Activated T-cell treated with anti-CD3 and anti-CD28 coated beads for 4 hours (primary cell): ENCODE results near the gene RNASEH1.
"Not testable (repeated sequence)": the region's sequence is repeated elsewhere in the genome, so short reads cannot be mapped to it uniquely, and the experiment has no call there.

Experiments used
- DNase-seq: peaks from one replicate; pipeline ENCODE4 v3.0.0-alpha.2; 2020

RNASEH1 gene

DNA sequence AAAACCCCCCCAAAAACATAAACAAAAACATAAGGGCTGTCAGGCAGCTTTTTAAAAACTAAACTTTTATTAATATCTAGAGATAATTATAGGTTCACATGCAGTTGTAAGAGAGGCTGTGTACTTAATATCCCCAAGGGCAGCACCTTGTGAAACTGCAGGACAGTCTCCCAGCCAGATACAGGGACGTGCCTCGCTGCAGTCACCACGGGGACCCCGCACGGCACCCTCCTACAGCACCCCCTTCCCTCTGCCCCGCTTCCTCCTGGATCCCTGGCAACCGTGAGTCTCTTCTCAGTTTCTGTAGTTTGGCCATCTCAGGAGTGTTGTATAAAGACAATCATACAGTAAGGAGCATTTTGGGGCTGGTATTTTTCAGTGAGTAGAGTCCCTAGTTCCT lies 30.0 kb upstream of the RNASEH1 start:
- DNase-seq, result no peak

DNA sequence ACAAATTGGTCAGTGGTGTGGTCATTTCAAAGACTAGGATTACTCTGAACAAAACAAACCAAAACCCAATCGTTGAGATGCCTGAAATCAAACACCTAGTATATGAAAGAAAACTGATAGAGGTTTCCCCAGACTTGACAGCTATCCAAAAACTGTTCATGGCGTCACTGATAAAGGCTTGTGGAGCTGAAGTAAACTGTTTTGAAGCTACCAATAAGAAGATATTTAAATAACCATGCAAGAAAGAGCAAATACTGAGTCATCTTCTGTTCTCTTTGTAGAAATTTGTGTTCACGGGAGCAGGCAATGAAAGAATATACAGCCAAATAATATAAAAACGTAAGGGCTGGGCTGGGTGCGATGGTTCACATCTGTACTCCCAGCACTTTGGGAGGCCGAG lies 29.3 kb upstream of the RNASEH1 start:
- no peak for DNase-seq

DNA sequence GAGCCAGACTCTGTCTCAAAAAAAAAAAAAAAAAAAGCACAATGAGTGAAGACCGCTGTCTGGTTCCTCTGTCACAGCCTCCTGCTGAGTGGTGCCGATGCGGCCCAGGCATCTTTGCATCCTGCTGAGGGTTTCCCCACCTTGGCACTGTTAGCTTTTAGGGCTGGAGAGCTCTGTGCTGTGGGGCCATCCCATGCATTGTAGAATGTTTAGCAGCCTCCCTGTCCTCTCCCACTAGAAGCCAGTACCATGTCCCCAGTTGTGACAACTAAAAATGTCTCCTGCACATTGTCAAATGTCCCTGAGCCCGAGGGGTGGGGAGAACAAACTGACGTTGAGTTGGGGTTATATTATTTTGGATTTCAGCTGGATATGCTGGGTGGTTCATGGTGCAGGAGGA lies 28.9 kb upstream of the RNASEH1 start:
- DNase-seq, result no peak

DNA sequence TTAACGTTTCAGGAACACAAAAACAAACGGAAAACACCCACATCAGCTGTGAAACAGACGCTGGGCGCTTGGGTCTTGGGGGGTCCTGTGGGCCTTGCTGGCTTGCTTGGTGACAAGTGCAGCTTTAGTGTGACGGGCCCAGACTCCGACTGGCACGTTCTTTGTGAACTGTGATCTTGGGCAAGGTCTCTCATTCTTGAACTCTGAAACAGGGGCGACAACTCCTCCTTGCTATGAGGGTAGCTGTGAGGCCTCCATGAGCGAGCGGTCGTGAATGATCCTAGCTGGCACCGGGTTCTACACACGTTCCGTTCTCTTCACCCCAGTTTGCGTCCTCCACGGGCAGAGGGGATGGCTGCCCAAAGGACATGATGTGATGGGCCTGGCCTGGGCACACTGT lies 28.1 kb upstream of the RNASEH1 start:
- no peak for DNase-seq

DNA sequence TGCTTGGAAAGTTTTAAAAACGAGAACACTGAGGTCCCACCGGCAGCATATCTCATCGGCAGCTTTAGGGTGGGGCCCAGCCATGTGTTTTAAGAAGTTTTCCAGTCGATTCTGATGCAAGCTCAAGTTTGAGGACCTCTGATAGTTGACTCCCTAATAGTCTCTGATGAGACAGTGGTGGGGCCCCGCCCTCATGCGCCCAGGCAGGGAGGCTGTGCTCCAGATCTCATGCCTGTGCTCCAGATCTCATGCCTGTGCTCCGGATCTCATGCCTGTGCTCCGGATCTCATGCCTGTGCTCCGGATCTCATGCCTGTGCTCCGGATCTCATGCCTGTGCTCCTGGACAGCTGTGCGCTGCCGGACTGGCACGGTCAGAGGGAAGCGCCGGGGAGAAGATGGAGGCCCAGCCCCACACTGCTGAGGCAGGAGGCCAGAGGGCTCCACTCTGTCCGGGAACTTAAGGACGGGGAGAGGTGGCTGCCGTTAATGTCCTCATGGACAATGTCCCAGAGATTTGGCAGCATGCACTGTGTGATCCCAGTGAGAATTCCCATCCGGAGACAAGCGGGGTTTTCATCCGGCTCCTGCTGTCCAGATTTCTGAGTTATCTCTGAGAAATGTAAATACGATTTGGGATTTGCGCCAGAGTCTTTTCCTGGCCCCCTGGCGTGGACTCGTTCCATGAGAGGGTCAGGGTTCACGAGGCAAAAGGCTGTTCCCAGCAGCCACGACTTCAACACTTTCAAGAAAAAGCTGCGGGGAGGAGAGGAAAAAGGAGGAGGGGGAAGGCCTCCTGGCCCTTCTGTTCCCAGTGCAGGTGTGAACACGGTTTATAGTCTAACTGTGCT lies 27.4 kb upstream of the RNASEH1 start:
- no peak for DNase-seq

DNA sequence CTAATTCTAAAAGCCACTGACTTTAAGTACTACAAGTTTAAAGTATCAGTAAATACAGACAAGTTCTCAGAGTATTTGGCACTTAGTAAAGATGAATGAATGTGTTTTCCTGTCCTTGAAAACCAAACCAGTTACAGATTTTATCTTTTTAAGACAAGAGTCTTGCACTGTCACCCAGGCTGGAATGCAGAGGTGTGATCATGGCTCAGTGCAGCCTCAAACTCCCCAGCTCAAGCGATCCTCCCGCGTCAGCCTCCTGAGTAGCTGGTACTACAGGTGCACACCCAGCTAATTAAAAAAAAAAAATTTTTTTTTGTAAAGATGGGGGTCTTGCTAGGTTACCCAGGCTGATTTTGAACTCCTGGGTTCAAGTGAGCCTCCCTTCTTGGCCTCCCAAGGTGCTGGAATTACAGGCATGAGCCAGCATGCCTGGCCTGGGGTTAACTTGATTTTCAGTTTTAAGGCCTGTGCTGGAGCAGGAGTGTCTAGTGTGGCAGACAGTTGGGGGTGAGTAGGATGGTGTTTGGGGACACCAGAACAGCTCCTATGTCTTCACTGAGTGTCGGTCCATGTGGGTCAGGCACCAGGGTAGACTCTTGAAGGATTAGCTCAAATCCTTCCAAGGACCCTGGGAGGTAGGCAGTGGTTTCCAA lies 26.6 kb upstream of the RNASEH1 start:
- DNase-seq, result no peak

DNA sequence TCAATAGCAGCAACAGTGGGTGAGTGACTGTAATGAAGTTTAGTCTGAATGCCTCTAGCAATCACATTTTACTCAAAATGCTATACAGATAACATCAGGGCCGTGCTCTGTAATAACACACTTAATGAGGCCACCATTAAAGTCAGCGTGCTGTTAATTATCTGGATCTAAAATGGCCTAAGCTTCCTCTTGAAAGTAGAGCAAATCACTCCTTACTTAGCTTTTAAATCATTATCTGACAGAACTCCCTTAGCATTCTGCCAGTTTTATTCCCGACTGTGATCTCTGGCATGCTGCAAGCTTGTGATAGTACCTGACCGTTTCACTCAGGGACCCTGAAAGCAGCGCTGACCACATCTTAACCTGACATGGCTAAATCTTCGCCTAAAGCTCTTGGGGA lies 25.9 kb upstream of the RNASEH1 start:
- DNase-seq, result no peak

DNA sequence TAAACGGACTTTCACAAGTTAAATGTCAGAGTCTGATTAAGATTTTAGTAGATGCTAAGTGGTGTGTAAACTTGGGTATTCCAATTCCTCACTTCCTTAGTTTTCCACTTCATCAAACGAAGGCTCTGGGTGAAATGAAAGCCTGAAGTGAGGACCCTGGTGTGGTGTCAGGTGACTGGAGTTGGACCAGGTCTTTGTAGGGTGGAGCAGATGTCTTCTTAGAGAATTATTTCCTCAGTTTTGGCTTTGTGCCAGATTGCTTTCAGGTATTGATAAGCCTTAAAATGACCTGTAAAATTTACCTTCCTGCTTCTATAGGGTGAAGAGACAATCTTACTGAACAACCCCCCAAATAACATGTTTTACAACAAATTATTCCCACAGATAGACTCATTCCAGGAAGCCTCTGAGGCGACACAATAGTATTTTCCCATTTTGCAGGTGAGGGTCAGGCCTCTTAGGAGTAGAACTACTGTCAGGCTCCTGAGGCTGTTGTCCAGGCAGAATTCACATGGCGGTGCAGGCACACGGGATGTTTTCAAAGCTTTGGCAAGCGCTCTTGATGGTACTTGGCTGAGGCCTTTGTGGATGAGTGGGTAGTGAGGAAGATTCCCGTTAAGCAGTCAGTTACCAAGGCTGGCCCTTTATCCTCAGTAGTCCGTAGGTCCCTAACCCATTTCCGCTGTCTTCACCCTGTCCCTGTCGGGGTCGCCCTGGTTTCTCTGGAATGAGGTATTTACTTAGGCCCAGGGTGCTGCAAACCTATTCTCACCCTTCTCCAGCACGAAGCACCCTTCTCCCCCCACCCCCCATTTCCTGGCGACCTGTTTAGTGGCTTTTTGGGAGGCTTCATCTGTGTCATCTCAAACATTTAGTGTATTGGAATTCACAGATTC lies 23.5 kb upstream of the RNASEH1 start:
- no peak for DNase-seq

DNA sequence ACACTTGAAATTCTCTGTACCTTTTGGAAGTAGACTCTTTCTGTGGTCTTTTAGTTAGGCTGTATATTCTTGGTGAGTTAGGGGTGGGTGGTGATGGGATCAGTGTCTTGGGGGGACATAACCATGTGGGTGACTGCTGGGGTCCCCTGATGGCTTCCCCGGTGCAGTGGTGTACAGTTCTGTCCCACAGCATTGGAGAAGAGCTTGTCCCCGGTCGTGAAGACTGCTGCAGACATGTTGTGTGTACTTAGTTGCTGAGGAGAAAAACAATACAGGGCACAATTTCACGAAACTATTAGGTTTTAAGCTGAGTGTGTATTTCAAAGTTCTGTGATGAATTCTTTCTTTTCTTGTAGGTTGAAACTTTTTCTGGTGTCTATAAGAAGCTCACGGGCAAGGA lies 22.3 kb upstream of the RNASEH1 start:
- DNase-seq, result no peak

DNA sequence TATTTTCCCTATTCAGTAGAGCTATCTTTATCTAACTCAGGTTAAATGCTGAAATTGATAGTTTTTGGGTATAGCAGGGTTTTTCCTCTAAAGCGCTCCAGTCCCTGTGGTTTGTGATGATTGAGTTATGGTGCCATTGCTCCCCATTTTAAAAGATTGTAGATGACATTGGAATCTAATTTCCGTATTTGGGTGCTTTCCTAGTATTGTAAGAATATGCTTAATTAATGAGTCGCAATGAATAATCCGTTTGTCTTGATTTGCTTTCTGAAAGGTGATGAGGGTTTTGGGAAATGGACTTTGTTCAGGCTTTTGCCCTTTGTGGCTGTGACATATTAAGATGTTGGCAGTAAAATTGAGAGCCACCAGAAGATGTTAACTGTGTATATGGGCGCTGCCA lies 20.9 kb upstream of the RNASEH1 start:
- DNase-seq, result no peak

DNA sequence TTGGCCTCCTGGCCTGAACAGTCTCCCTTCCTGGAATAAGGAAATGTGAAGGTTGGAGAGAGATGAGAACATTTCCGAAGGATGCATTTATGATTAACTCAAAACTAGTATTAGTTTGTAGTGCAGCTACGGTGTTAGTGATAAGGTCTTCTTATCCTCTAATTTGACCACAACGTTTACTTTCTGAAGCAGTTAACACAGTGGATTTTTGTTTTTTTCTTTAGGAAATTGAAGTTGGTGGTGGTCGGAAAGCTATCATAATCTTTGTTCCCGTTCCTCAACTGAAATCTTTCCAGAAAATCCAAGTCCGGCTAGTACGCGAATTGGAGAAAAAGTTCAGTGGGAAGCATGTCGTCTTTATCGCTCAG lies 18.1 kb upstream of the RNASEH1 start:
- not testable (repeated sequence) for DNase-seq

DNA sequence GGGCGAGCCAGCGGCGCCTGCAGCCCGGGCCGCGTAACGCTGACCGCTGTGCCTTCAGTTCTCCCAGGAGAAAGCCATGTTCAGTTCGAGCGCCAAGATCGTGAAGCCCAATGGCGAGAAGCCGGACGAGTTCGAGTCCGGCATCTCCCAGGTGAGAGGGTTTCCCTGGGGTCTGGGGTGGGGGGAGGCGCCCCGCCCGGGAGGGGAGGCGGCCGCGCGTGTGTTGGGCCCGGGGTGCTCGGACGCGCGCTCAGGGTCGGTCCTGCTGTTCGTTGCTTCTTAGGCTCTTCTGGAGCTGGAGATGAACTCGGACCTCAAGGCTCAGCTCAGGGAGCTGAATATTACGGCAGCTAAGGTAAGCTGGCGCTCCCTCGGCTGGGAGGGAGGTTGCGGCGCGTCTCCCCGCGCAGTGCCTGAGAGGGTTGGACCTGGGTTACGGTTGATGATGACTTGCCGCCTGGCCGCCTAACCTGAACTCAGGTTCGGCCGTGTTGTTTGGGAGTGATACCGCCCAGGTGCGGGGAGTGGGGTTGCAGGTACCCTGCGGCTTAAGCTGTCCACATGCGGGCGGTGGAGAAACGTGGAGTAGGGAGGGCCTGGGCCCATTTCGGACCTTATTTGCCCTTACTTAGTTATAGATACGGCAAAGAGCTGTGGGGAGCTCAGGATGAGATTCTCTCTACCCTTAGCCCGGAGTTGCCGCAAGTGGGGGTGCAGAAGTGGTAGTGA lies 17.6 kb upstream of the RNASEH1 start:
- DNase-seq, result peak; percentile 17

DNA sequence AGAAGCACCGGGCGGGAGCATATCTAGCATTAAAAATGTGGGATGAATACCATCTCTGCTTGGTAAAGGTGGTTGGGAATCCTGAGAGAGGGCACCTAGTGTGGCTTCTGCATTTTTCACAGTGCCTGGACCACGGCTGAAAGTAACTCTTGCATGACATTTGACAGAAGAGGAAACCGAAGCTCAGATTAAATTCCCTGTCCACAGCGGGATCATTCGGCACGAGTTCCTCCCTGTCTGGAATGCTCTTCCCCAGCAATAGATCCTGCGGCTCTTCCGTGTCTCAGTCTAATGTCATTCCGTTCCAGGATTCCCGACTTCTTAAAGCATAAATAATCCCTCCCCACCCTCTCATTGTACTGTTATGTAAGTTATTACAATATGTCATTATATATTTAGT lies 16.0 kb upstream of the RNASEH1 start:
- no peak for DNase-seq

DNA sequence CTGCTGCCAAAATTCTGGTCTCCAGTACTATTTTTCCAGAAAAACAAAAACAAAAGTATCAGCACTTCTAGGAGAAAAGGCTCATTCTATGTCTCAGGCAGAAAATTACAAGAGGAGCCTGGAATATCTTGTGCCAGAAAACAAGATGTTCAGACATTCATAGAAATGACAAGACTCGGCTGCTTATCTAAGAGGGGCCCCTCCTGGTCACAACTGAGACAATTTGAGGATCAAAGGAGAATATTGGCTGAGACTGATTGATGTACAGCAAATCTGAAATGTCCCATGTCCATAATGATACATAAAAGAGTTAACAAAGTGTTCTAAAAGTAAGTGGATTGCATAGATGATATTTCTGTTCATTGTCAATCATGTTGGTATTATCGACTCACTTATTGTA lies 14.5 kb upstream of the RNASEH1 start:
- no peak for DNase-seq

DNA sequence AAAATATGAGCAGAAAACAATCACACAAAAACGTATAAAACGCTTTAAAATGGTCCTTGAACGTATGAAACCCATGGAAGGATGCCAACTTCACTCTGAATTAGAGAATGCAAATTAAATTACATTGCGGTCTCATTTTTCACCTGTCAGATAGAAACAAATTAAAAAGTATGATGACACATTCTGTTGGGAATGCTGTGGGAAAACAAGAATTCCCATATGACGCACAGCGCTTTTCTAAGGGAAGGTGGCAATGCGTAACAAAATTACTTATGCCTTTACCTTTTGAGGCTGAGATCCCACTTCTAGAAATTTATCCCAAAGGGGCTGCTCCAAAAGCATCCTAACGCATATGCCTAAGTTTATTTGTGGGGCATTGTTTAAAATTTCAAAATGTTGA lies 13.2 kb upstream of the RNASEH1 start:
- DNase-seq, result no peak

DNA sequence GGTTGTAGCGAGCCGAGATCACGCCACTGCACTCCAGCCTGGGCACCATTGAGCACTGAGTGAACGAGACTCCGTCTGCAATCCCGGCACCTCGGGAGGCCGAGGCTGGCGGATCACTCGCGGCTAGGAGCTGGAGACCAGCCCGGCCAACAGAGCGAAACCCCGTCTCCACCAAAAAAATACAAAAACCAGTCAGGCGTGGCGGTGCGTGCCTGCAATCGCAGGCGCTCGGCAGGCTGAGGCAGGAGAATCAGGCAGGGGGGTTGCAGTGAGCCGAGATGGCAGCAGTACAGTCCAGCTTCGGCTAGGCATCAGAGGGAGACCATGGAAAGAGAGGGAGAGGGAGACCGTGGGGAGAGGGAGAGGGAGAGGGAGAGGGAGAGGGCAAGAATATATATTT lies 11.5 kb upstream of the RNASEH1 start:
- DNase-seq, result not testable (repeated sequence)

DNA sequence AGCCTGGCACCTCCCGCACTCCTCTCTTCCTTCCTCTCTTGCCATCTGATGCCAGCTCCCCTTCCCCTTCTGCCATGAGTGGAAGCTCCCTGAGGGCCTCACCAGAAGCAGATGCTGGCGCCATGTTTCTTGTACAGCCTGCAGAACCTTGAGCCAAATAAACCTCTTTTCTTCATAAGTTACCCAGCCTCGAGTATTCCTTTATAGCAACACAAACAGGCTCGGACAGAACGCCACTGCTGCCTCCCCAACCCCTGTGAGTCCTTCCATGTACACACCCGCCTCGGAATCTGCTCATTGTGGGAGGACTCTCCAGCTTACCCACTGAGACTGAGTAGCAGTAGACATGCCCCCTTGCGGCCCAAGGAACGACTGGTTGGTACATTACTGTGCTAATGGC lies 8.7 kb upstream of the RNASEH1 start:
- DNase-seq, result no peak

DNA sequence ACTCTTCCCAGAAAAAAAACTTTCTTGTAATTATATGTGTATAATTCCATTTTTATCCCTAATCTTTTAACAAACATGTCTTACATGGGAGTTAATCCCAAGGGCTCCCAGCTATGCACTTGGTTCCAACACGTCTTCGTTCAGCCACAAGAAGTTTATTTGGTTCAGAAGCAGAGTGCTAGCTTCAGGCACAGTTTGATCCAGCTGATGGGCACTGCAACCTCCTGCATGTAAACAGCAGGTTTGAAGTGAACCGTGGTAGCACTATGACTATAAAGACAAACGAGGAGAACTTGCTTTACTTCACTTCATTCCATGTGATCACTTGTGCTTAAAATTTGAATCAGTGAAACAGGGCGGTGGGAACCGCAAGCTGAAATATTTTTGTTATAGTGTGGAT lies 7.0 kb upstream of the RNASEH1 start:
- DNase-seq, result no peak

DNA sequence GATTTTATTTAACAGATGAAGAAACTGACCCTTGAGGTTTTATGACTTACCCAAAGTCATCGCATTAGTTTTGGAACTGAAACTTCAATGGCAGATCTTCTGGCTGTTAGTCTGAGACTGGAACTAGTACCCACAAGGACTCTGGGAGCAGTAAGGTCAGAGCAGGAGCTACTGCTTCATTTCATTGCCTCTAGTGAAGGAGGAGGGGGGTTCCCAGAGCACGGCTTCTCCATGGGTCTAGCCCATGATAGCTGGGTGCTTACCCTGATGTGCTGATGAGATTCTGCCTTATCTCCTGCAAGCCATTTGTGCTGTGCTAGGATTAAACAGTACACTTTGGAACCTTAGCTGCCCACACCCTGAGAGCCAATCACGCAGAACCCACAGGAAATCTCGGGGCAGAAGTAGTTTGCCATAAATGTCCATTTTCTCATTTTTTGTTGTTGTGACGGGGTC lies 5.4 kb upstream of the RNASEH1 start:
- no peak for DNase-seq

DNA sequence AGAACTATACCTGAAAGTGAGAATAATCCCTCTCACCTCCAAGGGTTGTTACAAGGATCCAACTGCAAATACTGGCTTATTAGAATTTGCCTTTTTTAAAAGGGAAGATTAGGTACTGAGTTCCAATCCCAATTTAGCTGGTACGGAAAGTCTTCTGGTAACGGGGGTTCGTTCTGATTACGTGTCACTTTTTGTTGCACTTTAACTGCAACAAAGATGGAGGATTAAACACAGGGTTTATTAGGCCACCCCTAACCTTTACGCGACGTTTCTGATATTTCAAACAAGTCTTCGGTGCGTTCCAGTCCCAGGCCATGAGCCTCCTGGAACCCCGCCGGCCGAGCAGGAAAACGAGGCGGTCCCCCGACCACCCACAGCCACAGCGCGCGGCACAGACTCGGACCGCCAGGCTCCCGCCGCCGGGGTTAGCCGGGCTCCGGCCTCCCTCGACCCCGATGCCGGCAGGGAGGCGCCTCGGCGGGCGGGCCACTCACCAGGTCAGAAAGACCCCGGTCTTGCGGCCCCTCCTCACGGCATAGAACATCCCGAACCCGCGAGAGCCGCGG lies 411 bp downstream of the RNASEH1 start:
- no peak for DNase-seq

DNA sequence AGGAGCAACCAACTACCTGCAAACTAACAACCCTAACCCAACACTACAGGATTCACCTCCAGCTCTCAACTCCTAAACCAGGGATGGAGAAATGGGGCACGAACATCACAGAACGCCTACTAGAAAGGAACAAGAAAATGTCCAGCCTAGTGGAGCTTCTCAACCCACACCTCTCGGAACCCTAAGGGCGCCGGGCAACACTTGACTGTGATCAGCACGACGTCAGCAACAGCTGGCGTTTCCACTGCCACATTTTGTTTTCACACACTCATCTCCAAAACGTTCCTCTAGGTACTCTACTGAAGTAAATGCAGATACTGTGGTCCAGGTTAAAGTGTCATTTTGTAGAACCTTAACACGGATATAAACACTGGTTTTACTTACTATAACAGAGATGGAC lies 4.2 kb downstream of the RNASEH1 start:
- DNase-seq, result no peak

DNA sequence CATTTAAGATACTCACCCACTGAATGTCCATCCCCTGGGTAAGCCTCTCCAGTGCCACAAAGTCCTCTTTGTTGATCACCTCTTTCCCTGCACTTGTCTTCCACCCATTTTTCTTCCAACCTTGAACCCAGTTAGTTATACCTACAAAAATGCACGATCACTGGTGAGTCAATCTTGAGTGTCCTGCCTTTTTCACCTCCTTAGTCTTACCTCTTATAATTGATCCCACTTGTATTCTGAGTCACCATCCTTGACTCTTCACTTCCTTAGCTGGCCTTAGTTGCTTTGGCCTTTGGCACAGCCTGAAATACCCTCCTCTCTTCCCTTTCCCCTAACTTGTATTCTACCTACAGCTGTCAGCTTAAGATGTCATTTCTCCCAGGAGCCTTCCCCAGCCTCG lies 10.2 kb downstream of the RNASEH1 start:
- no peak for DNase-seq
